ENCODE results near the gene AMT.

GRCh38 chr3:49469037-49469935 lies 47.0 kb upstream of the AMT start:
- no peak for TF ChIP-seq CTCF (IDR thresholded peaks at IDR 0.05)
- no peak for TF ChIP-seq POLR2A (IDR thresholded peaks at IDR 0.05; ENCODE audit: low read length)
- 0 out of 2 replicates have a peak, but pooled peaks have one; percentile 29 for TF ChIP-seq MAX (IDR thresholded peaks at IDR 0.05)
- TF ChIP-seq HOXA7 (CRISPR knock-in tag; IDR thresholded peaks at IDR 0.05), result no peak
- no peak for TF ChIP-seq MAFK (IDR thresholded peaks at IDR 0.05; ENCODE audit: partially characterized antibody)
- TF ChIP-seq FOSL2 (IDR thresholded peaks at IDR 0.05), result no peak
- TF ChIP-seq FOSL2 (CRISPR knock-in tag; IDR thresholded peaks at IDR 0.05), result no peak
- no peak for TF ChIP-seq BCL3 (IDR thresholded peaks at IDR 0.05)
- no peak for TF ChIP-seq JUNB (IDR thresholded peaks at IDR 0.05)

Measured in A549 (cell line).